A549 (cell line): ENCODE measurements around the gene FAM47E. TPM values are rescaled to one million over a fixed set of nuclear protein-coding genes. Genes with fewer than 3 reads are reported as not detected.

ENCODE experiments used
- ATAC-seq, 2 experiments: fragments of 200-7000 bp in 1 of 2; fragments of >200 bp in 1 of 2; cut with Nextera tagmentation in 1 of 2; cut with Tn5 transposase in 1 of 2; 3 replicates each; pipeline versions ENCODE4 v1.8.0 to v1.9.1; 2018 to 2020; ENCODE audit warnings: mild to moderate bottlenecking in 1 of 2, moderate library complexity in 1 of 2
- CTCF ChIA-PET: fragments of 300-600 bp; sonication (Branson Sonifier 250); formaldehyde crosslinking; extraction: SDS; loops from one replicate; lab custom pipeline; 2021; ENCODE audit warnings: antibody characterized with exemption, inconsistent platforms; lab: Yijun Ruan, JAX
- POLR2A ChIA-PET: fragments of 350-600 bp; formaldehyde crosslinking; extraction: SDS; loops from one replicate; lab custom pipeline; 2021; ENCODE audit warnings: antibody characterized with exemption, inconsistent platforms; lab: Yijun Ruan, JAX
- DNase-seq, 2 experiments: peaks; one replicate each; pipeline versions ENCODE4 v3.0.0 to v3.0.0-alpha.2; 2011 to 2016; ENCODE audit warnings: low read depth in 1 of 2, low spot score in 1 of 2
- FAIRE-seq: peaks from 2 replicates; lab custom pipeline; 2011; peaks lifted over from hg19 to GRCh38; lab: Jason Lieb, UNC
- H3K27ac ChIP-seq, 2 experiments: fragments of >200 bp; sonication (Bioruptor Twin); formaldehyde crosslinking; 3 replicates each; pipeline ENCODE4 v1.5.1; 2016 to 2017
- H3K4me1 ChIP-seq: fragments of >200 bp; sonication (Bioruptor Twin); formaldehyde crosslinking; 3 replicates; pipeline ENCODE4 v1.6.1; 2016
- H3K4me2 ChIP-seq: fragments of >200 bp; sonication (Bioruptor Twin); formaldehyde crosslinking; 3 replicates; pipeline ENCODE4 v1.6.1; 2016
- H3K4me3 ChIP-seq: fragments of >200 bp; sonication (Bioruptor Twin); formaldehyde crosslinking; 3 replicates; pipeline ENCODE4 v1.5.1; 2016
- H3K9me3 ChIP-seq: fragments of >200 bp; sonication (Bioruptor Twin); formaldehyde crosslinking; 3 replicates; pipeline ENCODE4 v1.6.1; 2016
- BHLHE40 ChIP-seq: IDR thresholded peaks from 2 replicates; pipeline ENCODE4 v1.6.1; 2012; ENCODE audit warnings: low read depth, low read length, inconsistent platforms
- CBX8 ChIP-seq: fragments of 200-600 bp; sonication (generic); IDR thresholded peaks from 2 replicates; pipeline ENCODE4 v1.6.1; 2016
- EP300 ChIP-seq, 2 experiments: fragments of >200 bp; sonication (Bioruptor Twin); formaldehyde crosslinking; IDR thresholded peaks; 2 replicates in 1 of 2; 3 replicates in 1 of 2; pipeline ENCODE4 v1.6.1; 2016 to 2017
- FOSB ChIP-seq: fragments of 250-450 bp; sonication (Bioruptor Pico); IDR thresholded peaks from 2 replicates; pipeline ENCODE4 v1.5.0; 2020; ENCODE audit warnings: mild to moderate bottlenecking, moderate library complexity
- FOSL2 ChIP-seq, 2 experiments: fragments of 450-650 bp in 1 of 2; fragments of >200 bp in 1 of 2; sonication (Bioruptor Twin) in 1 of 2; formaldehyde crosslinking; IDR thresholded peaks; 2 replicates each; pipeline versions ENCODE4 v1.5.0 to v1.6.1; 2016 to 2020; ENCODE audit warnings: mild to moderate bottlenecking in 1 of 2, moderate library complexity in 1 of 2
- GATA3 ChIP-seq: IDR thresholded peaks from 2 replicates; pipeline ENCODE4 v1.6.1; 2012; ENCODE audit warnings: borderline replicate concordance
- HEYL ChIP-seq: fragments of 250-450 bp; sonication (Bioruptor Pico); IDR thresholded peaks from 2 replicates; pipeline ENCODE4 v1.8.0; 2021; ENCODE audit warnings: mild to moderate bottlenecking, moderate library complexity
- HOXB5 ChIP-seq: fragments of 250-450 bp; sonication (Bioruptor Pico); IDR thresholded peaks from 2 replicates; pipeline ENCODE4 v1.5.0; 2020; ENCODE audit warnings: mild to moderate bottlenecking, moderate library complexity
- JUN ChIP-seq, 2 experiments: fragments of >200 bp; sonication (Bioruptor Twin); formaldehyde crosslinking; IDR thresholded peaks; 2 replicates in 1 of 2; 3 replicates in 1 of 2; pipeline ENCODE4 v1.6.1; 2016 to 2017
- KDM1A ChIP-seq: fragments of 200-600 bp; sonication (generic); IDR thresholded peaks from 2 replicates; pipeline ENCODE4 v1.6.1; 2016; ENCODE audit warnings: low read depth, mild to moderate bottlenecking
- MAFK ChIP-seq: fragments of 450-650 bp; IDR thresholded peaks from 2 replicates; pipeline ENCODE4 v1.6.1; 2014; ENCODE audit not compliant: partially characterized antibody
- NPAS2 ChIP-seq: fragments of 250-450 bp; sonication (Bioruptor Pico); IDR thresholded peaks from 2 replicates; pipeline ENCODE4 v1.8.0; 2022; ENCODE audit warnings: mild to moderate bottlenecking, moderate library complexity, borderline replicate concordance
- NR3C1 ChIP-seq: fragments of >200 bp; sonication (Bioruptor Twin); formaldehyde crosslinking; IDR thresholded peaks from 3 replicates; pipeline ENCODE4 v1.6.1; 2017
- POLR2A ChIP-seq: IDR thresholded peaks from 2 replicates; pipeline ENCODE4 v1.6.1; 2012; ENCODE audit warnings: mild to moderate bottlenecking, low read length
- POLR2AphosphoS2 ChIP-seq: conservative IDR thresholded peaks from 2 replicates; pipeline ENCODE4 v1.6.1; 2012; ENCODE audit warnings: low read length, improper control_type of control experiment, inconsistent platforms
- RFX5 ChIP-seq: fragments of 450-650 bp; IDR thresholded peaks from 2 replicates; pipeline ENCODE4 v1.7.1; 2014; ENCODE audit warnings: antibody characterized with exemption, mild to moderate bottlenecking, moderate library complexity
- SMC3 ChIP-seq: fragments of >200 bp; sonication (Bioruptor Twin); formaldehyde crosslinking; IDR thresholded peaks from 3 replicates; pipeline ENCODE4 v1.6.1; 2018; ENCODE audit warnings: inconsistent platforms
- TP53 ChIP-seq: fragments of 250-450 bp; sonication (Bioruptor Pico); IDR thresholded peaks from 2 replicates; pipeline ENCODE4 v1.5.0; 2021; ENCODE audit warnings: mild to moderate bottlenecking, moderate library complexity
- WGBS: methylation state at CpG from one replicate; pipeline ENCODE4 v1.1.6; 2017; ENCODE audit errors: missing lambda C conversion rate; 5-methylcytosine and 5-hydroxymethylcytosine counted together
- polyA plus RNA-seq, 4 experiments: library from polyadenylated mRNA; depleted of rRNA in 3 of 4; stranded (reverse); fragments of >200 nt; fragmentation: RNase III in 1 of 4; extraction: RNeasy Plus Mini Kit Qiagen cat#74134 plus additional on column Dnase treatment in 1 of 4; gene quantifications; 2 replicates in 3 of 4; 3 replicates in 1 of 4; pipeline ENCODE4 v1.2.3, GENCODE V29; 2011 to 2017
- TF ChIP-seq, protein P1 (sequence below): fragments of >200 bp; sonication (Bioruptor Twin); formaldehyde crosslinking; IDR thresholded peaks from 3 replicates; pipeline ENCODE4 v1.6.1; 2016
- TF ChIP-seq, protein P2 (sequence below): fragments of 150-350 bp; IDR thresholded peaks from 2 replicates; pipeline ENCODE4 v1.6.1; 2014; ENCODE audit warnings: low read depth, mild to moderate bottlenecking, low read length
- TF ChIP-seq, protein P3 (sequence below): fragments of >200 bp; sonication (Bioruptor Twin); formaldehyde crosslinking; IDR thresholded peaks from 3 replicates; pipeline ENCODE4 v1.5.1; 2016
- TF ChIP-seq, protein P4 (sequence below): fragments of 200-600 bp; sonication (generic); IDR thresholded peaks from 2 replicates; pipeline ENCODE4 v1.6.1; 2016; ENCODE audit warnings: antibody characterized with exemption, mild to moderate bottlenecking, moderate library complexity

FAM47E gene
- polyA plus RNA-seq, 2 of the 4 experiments (the other 2 are of a cell fraction): 0.23 to 0.85 TPM

GRCh38 chr4:76234679-76235044 is 16.9 kb upstream of the FAM47E start:
- no peak for FAIRE-seq
- no peaks in the 10 kb centered on the region; the same call in 2 of the 3 replicates for H3K9me3 ChIP-seq
- H3K27ac ChIP-seq: peak overlapping the region; percentile 27 to 65; a peak in 2 of 6 replicates
- CTCF ChIA-PET: interaction anchor here (1.2 kb wide), 1 partner anchor 10 kb away, joined by 3 read pairs; no protein-coding TSS in a partner anchor
- 81% methylated on average over 5 of the region's 5 CpGs for WGBS
- H3K4me3 ChIP-seq: peak overlapping the region; percentile 39; the same call in 2 of the 3 replicates
- ATAC-seq: no peak
- TF ChIP-seq CBX8: no peak
- no peak for TF ChIP-seq NR3C1
- TF ChIP-seq, protein P1, sequence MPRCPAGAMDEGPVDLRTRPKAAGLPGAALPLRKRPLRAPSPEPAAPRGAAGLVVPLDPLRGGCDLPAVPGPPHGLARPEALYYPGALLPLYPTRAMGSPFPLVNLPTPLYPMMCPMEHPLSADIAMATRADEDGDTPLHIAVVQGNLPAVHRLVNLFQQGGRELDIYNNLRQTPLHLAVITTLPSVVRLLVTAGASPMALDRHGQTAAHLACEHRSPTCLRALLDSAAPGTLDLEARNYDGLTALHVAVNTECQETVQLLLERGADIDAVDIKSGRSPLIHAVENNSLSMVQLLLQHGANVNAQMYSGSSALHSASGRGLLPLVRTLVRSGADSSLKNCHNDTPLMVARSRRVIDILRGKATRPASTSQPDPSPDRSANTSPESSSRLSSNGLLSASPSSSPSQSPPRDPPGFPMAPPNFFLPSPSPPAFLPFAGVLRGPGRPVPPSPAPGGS: no peak
- TF ChIP-seq SMC3: no peak
- no peak for TF ChIP-seq BHLHE40
- TF ChIP-seq MAFK: no peak
- TF ChIP-seq POLR2A: no peak
- TF ChIP-seq GATA3: no peak
- TF ChIP-seq NPAS2 (CRISPR knock-in tag): no peak
- no peak for TF ChIP-seq HOXB5 (CRISPR knock-in tag)
- no peak for TF ChIP-seq RFX5
- no peak for TF ChIP-seq TP53 (CRISPR knock-in tag)
- no peak for TF ChIP-seq HEYL (CRISPR knock-in tag)
- TF ChIP-seq FOSB (CRISPR knock-in tag): no peak
- TF ChIP-seq, protein P2, sequence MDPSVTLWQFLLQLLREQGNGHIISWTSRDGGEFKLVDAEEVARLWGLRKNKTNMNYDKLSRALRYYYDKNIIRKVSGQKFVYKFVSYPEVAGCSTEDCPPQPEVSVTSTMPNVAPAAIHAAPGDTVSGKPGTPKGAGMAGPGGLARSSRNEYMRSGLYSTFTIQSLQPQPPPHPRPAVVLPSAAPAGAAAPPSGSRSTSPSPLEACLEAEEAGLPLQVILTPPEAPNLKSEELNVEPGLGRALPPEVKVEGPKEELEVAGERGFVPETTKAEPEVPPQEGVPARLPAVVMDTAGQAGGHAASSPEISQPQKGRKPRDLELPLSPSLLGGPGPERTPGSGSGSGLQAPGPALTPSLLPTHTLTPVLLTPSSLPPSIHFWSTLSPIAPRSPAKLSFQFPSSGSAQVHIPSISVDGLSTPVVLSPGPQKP: no peak
- TF ChIP-seq FOSL2 (IDR thresholded peaks at IDR 0.05): no peak
- no peak for TF ChIP-seq FOSL2 (CRISPR knock-in tag; IDR thresholded peaks at IDR 0.05)
- peaks cover 5% of the 10 kb centered on the region; the same call in 1 of the 3 replicates for H3K4me1 ChIP-seq
- H3K4me2 ChIP-seq: peak overlapping the region; percentile 29; the same call in 2 of the 3 replicates
- DNase-seq: no peak
- POLR2A ChIA-PET: no interaction called here

GRCh38 chr4:76235407-76235806 is 16.1 kb upstream of the FAM47E start:
- ChIA-PET POLR2A (no interaction called here), CTCF (interaction anchor here (1.2 kb wide), 1 partner anchor 9 kb away, joined by 3 read pairs; no protein-coding TSS in a partner anchor)
- FAIRE-seq: no peak
- TF ChIP-seq NR3C1: no peak
- no peak for TF ChIP-seq EP300 (IDR thresholded peaks at IDR 0.05)
- TF ChIP-seq, protein P3, sequence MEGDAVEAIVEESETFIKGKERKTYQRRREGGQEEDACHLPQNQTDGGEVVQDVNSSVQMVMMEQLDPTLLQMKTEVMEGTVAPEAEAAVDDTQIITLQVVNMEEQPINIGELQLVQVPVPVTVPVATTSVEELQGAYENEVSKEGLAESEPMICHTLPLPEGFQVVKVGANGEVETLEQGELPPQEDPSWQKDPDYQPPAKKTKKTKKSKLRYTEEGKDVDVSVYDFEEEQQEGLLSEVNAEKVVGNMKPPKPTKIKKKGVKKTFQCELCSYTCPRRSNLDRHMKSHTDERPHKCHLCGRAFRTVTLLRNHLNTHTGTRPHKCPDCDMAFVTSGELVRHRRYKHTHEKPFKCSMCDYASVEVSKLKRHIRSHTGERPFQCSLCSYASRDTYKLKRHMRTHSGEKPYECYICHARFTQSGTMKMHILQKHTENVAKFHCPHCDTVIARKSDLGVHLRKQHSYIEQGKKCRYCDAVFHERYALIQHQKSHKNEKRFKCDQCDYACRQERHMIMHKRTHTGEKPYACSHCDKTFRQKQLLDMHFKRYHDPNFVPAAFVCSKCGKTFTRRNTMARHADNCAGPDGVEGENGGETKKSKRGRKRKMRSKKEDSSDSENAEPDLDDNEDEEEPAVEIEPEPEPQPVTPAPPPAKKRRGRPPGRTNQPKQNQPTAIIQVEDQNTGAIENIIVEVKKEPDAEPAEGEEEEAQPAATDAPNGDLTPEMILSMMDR: no peak
- no peak for TF ChIP-seq GATA3
- no peak for TF ChIP-seq JUN (IDR thresholded peaks at IDR 0.05)
- TF ChIP-seq, protein P4, sequence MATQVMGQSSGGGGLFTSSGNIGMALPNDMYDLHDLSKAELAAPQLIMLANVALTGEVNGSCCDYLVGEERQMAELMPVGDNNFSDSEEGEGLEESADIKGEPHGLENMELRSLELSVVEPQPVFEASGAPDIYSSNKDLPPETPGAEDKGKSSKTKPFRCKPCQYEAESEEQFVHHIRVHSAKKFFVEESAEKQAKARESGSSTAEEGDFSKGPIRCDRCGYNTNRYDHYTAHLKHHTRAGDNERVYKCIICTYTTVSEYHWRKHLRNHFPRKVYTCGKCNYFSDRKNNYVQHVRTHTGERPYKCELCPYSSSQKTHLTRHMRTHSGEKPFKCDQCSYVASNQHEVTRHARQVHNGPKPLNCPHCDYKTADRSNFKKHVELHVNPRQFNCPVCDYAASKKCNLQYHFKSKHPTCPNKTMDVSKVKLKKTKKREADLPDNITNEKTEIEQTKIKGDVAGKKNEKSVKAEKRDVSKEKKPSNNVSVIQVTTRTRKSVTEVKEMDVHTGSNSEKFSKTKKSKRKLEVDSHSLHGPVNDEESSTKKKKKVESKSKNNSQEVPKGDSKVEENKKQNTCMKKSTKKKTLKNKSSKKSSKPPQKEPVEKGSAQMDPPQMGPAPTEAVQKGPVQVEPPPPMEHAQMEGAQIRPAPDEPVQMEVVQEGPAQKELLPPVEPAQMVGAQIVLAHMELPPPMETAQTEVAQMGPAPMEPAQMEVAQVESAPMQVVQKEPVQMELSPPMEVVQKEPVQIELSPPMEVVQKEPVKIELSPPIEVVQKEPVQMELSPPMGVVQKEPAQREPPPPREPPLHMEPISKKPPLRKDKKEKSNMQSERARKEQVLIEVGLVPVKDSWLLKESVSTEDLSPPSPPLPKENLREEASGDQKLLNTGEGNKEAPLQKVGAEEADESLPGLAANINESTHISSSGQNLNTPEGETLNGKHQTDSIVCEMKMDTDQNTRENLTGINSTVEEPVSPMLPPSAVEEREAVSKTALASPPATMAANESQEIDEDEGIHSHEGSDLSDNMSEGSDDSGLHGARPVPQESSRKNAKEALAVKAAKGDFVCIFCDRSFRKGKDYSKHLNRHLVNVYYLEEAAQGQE: no peak
- TF ChIP-seq POLR2AphosphoS2: no peak
- TF ChIP-seq KDM1A: no peak
- Histone ChIP-seq H3K27ac (no peak overlapping the region), H3K4me2 (0 out of 3 replicates have a peak overlapping the region, but pooled peaks have one; percentile 2), H3K4me1 (peaks cover 5% of the 10 kb centered on the region; the same call in 1 of the 3 replicates), H3K4me3 (no peak overlapping the region), H3K9me3 (peaks cover under 1% of the 10 kb centered on the region; the same call in 1 of the 3 replicates)
- ATAC-seq: no peak
- DNase-seq: no peak
- 83% methylated on average over 2 of the region's 2 CpGs for WGBS
